ENCODE data around the gene MYPOP.

- no peak for TF ChIP-seq TCF3 (IDR thresholded peaks at IDR 0.05; ENCODE audit: borderline replicate concordance, insufficient read depth, low read depth, low read length)
- TF ChIP-seq DPF2 (IDR thresholded peaks at IDR 0.05): no peak
- no peak for TF ChIP-seq PRDM15 (CRISPR knock-in tag; IDR thresholded peaks at IDR 0.05)
- TF ChIP-seq E4F1 (IDR thresholded peaks at IDR 0.05; ENCODE audit: borderline replicate concordance, partially characterized antibody): no peak
Observed at GRCh38 chr19:45852145-45852750, 50.2 kb downstream of the MYPOP start.

All from GM12878 (cell line).